GM12872 (cell line): ENCODE data around the gene SOST.

Source experiments
- CTCF ChIP-seq: IDR thresholded peaks from 3 replicates; pipeline ENCODE4 v1.5.1; 2011; ENCODE audit warnings: low read depth, mild to moderate bottlenecking, low read length, moderate library complexity; ENCODE audit not compliant: insufficient read depth

The SOST gene

DNA sequence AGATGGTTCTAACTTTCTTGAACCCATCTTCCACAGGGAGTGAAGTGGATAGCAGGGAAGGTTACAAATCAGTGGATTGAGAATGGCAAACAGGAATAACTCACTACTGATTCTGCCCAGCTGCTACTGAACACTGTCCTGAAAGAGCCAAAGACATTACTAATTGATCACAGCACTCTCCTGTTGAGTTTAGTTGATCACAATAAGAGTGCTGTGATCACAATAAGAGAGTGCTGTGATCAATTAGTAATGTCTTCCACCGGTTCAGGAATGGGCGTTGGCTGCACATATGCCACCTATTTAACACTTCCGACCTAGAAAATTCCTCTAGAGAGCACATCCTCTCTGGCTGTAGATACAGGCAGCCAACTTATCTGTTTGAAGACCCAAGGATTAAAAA is 33.0 kb upstream of the SOST start:
- TF ChIP-seq CTCF, result no peak

GRCh38 chr17:43790311-43790940 is 31.8 kb upstream of the SOST start:
- TF ChIP-seq CTCF, result 0 out of 3 replicates have a peak, but pooled peaks have one; percentile 3

DNA sequence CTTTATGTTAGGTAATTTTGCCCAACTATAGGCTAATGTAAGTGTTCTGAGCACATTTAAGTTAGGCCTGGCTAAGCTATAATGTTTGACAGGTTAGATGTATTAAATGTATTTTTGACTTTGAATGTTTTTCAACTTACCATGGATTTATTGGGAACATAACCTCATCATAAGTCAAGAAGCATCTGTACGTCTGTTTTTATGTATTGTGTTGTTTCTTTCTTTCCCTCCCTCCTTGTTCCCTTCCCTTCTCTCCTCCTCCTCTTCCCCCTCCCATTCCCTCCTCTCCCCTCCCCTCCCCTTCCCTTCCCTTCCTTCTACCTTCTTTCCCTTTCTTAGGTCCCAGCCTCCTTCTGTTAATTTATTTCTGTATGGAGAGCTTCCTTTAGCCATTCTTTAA is 30.9 kb upstream of the SOST start:
- TF ChIP-seq CTCF, result no peak

DNA sequence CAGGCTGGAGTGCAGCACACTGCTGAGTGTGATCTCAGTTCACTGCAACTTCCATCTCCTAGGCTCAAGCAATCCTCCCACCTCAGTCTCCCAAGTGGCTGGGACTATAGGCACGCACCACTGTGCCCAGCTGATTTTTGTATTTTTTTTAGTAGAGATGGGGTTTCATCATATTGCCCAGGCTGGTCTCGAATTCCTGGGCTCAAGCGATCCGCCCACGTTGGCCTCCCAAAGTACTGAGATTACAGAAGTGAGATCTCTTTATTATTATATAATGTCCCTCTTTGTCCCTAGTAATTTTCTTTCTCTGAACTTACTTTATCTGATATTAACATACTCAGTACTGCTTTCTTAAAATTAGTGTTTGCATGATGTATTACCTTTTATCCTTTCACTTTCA is 29.9 kb upstream of the SOST start:
- no peak for TF ChIP-seq CTCF

DNA sequence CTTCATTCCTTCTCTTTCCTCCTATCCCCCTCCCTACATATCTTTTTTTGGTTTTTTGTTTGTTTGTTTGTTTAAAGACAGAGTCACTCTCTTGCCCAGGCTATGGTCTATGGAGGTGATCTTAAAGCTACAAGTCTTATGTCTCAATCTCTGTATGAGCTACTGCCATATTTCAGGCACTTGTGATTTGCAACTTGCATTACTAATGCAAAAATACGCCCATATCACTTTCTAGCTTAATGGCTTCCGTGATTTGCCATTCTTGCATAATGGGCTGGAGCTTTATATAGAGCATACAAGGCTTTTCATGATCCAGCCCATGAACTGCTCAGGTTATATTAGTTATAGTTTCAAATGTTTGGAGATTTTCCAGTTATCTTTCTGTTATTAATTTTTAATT is 29.1 kb upstream of the SOST start:
- TF ChIP-seq CTCF, result no peak

GRCh38 chr17:43784628-43785101 is 26.1 kb upstream of the SOST start:
- no peak for TF ChIP-seq CTCF

- TF ChIP-seq CTCF, result no peak
Measured at GRCh38 chr17:43784068-43784467, 25.5 kb upstream of the SOST start.
